Measurements from ENCODE around the gene HNMT.

DNA sequence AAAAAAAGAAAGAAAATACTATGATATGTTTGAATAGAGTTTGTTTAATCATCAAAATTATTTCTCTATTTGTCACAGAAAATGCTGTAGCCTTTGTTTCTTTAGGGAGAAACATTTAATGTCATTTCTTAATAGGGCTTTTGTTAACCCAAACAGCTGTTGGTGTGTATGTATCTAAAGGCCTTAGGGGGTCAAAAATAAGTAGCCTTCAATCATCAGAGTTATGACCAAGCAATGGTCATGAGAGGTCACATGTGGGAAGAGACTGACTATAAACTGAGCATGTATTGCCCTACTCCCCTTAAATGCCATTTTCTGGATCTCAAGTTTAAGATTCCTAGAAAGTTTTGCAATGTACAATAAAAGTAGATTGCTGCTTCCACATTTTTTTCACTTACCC lies 22.7 kb downstream of the HNMT start:
- TF ChIP-seq TOX (CRISPR knock-in tag; IDR thresholded peaks at IDR 0.05; ENCODE audit: borderline replicate concordance), result no peak
- TF ChIP-seq, protein P1, sequence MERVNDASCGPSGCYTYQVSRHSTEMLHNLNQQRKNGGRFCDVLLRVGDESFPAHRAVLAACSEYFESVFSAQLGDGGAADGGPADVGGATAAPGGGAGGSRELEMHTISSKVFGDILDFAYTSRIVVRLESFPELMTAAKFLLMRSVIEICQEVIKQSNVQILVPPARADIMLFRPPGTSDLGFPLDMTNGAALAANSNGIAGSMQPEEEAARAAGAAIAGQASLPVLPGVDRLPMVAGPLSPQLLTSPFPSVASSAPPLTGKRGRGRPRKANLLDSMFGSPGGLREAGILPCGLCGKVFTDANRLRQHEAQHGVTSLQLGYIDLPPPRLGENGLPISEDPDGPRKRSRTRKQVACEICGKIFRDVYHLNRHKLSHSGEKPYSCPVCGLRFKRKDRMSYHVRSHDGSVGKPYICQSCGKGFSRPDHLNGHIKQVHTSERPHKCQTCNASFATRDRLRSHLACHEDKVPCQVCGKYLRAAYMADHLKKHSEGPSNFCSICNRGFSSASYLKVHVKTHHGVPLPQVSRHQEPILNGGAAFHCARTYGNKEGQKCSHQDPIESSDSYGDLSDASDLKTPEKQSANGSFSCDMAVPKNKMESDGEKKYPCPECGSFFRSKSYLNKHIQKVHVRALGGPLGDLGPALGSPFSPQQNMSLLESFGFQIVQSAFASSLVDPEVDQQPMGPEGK (CRISPR knock-in tag; IDR thresholded peaks at IDR 0.05; ENCODE audit: borderline replicate concordance), result no peak
- no peak for TF ChIP-seq OSR1 (CRISPR knock-in tag; IDR thresholded peaks at IDR 0.05)
- TF ChIP-seq GLIS3 (CRISPR knock-in tag; IDR thresholded peaks at IDR 0.05), result no peak
- TF ChIP-seq ESRRG (CRISPR knock-in tag; IDR thresholded peaks at IDR 0.05), result no peak
- no peak for TF ChIP-seq ZFP30 (CRISPR knock-in tag; IDR thresholded peaks at IDR 0.05)
- TF ChIP-seq, protein P2, sequence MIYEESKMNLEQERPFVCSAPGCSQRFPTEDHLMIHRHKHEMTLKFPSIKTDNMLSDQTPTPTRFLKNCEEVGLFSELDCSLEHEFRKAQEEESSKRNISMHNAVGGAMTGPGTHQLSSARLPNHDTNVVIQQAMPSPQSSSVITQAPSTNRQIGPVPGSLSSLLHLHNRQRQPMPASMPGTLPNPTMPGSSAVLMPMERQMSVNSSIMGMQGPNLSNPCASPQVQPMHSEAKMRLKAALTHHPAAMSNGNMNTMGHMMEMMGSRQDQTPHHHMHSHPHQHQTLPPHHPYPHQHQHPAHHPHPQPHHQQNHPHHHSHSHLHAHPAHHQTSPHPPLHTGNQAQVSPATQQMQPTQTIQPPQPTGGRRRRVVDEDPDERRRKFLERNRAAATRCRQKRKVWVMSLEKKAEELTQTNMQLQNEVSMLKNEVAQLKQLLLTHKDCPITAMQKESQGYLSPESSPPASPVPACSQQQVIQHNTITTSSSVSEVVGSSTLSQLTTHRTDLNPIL (CRISPR knock-in tag; IDR thresholded peaks at IDR 0.05; ENCODE audit: low read depth), result no peak
- no peak for TF ChIP-seq TSHZ2 (CRISPR knock-in tag; IDR thresholded peaks at IDR 0.05)
- no peak for TF ChIP-seq ZFP3 (CRISPR knock-in tag; IDR thresholded peaks at IDR 0.05)
- TF ChIP-seq, protein P3, sequence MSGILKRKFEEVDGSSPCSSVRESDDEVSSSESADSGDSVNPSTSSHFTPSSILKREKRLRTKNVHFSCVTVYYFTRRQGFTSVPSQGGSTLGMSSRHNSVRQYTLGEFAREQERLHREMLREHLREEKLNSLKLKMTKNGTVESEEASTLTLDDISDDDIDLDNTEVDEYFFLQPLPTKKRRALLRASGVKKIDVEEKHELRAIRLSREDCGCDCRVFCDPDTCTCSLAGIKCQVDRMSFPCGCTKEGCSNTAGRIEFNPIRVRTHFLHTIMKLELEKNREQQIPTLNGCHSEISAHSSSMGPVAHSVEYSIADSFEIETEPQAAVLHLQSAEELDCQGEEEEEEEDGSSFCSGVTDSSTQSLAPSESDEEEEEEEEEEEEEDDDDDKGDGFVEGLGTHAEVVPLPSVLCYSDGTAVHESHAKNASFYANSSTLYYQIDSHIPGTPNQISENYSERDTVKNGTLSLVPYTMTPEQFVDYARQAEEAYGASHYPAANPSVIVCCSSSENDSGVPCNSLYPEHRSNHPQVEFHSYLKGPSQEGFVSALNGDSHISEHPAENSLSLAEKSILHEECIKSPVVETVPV (CRISPR knock-in tag; IDR thresholded peaks at IDR 0.05), result no peak
- TF ChIP-seq RARB (CRISPR knock-in tag; IDR thresholded peaks at IDR 0.05), result no peak
- TF ChIP-seq TCF4 (CRISPR knock-in tag; IDR thresholded peaks at IDR 0.05; ENCODE audit: borderline replicate concordance), result no peak
- no peak for TF ChIP-seq ZNF70 (CRISPR knock-in tag; IDR thresholded peaks at IDR 0.05)

All from SK-N-SH treated with all-trans-retinoic acid at 6 μM for 48 hours (cell line).